CD14-positive monocyte (primary cell): ENCODE results near the gene SH3BP4. TPM values are rescaled to one million over a fixed set of nuclear protein-coding genes. Genes with fewer than 3 reads are reported as not detected.

Experiments used
- DNase-seq, 3 donors: peaks; one replicate each; pipeline ENCODE4 v3.0.0-alpha.2; 2011 to 2022
- H2AFZ ChIP-seq: 2 replicates; pipeline ENCODE4 v1.6.0; 2012; ENCODE audit warnings: mild to moderate bottlenecking, low read depth, low read length, inconsistent platforms; ENCODE audit not compliant: insufficient read depth, poor library complexity, severe bottlenecking
- H3K27ac ChIP-seq, 2 donors: 1 replicate in 1 of 2; 2 replicates in 1 of 2; pipeline ENCODE4 v1.5.1; 2012 to 2013; ENCODE audit warnings: low read length in 2 of 2, control low read depth in 1 of 2, inconsistent platforms in 1 of 2, low read depth in 1 of 2, mild to moderate bottlenecking in 1 of 2
- H3K27me3 ChIP-seq, 2 donors: one replicate each; pipeline versions ENCODE4 v1.6.0 to v1.6.1; 2011 to 2013; ENCODE audit warnings: low read length in 2 of 2; ENCODE audit not compliant: control insufficient read depth in 2 of 2, insufficient read depth in 2 of 2
- H3K36me3 ChIP-seq, 2 donors: replicated peaks in 1 of 2; 1 replicate in 1 of 2; 2 replicates in 1 of 2; pipeline versions ENCODE4 v1.5.1 to v1.6.1; 2012 to 2013; ENCODE audit warnings: low read length in 2 of 2, control low read depth in 1 of 2, inconsistent platforms in 1 of 2, mild to moderate bottlenecking in 1 of 2; ENCODE audit not compliant: insufficient read depth in 2 of 2, control insufficient read depth in 1 of 2
- H3K4me1 ChIP-seq, 2 donors: 1 replicate in 1 of 2; 2 replicates in 1 of 2; pipeline versions ENCODE4 v1.5.1 to v1.6.1; 2012 to 2013; ENCODE audit warnings: low read length in 2 of 2, control low read depth in 1 of 2, inconsistent platforms in 1 of 2, mild to moderate bottlenecking in 1 of 2, moderate library complexity in 1 of 2; ENCODE audit not compliant: insufficient read depth in 2 of 2, control insufficient read depth in 1 of 2
- H3K4me2 ChIP-seq: replicated peaks from 2 replicates; pipeline ENCODE3; 2012; ENCODE audit warnings: low read length, moderate library complexity, mild to moderate bottlenecking; ENCODE audit not compliant: poor library complexity, severe bottlenecking; ENCODE audit errors: extremely low read depth
- H3K4me3 ChIP-seq, 3 experiments: fragments of 200-600 bp in 1 of 3; sonication (generic) in 1 of 3; replicated peaks in 1 of 3; 1 replicate in 2 of 3; 2 replicates in 1 of 3; pipeline ENCODE4 v1.5.1; 2011 to 2013; ENCODE audit warnings: low read length in 3 of 3, mild to moderate bottlenecking in 3 of 3, control low read depth in 2 of 3, low read depth in 2 of 3, inconsistent platforms in 1 of 3, moderate library complexity in 1 of 3
- H3K79me2 ChIP-seq: 2 replicates; pipeline ENCODE4 v1.6.0; 2012; ENCODE audit warnings: mild to moderate bottlenecking, control low read depth, inconsistent platforms, low read length, moderate library complexity; ENCODE audit not compliant: insufficient read depth
- H3K9ac ChIP-seq: 2 replicates; pipeline ENCODE4 v1.6.0; 2017; ENCODE audit warnings: low read length, mild to moderate bottlenecking; ENCODE audit not compliant: insufficient read depth, poor library complexity, severe bottlenecking
- H3K9me3 ChIP-seq, 2 donors: replicated peaks in 1 of 2; 1 replicate in 1 of 2; 2 replicates in 1 of 2; pipeline versions ENCODE4 v1.5.1 to v1.6.1; 2012 to 2013; ENCODE audit warnings: low read length in 2 of 2, control low read depth in 1 of 2; ENCODE audit not compliant: control insufficient read depth in 1 of 2, insufficient read depth in 1 of 2
- H4K20me1 ChIP-seq: 2 replicates; pipeline ENCODE4 v1.6.0; 2012; ENCODE audit warnings: mild to moderate bottlenecking, low read length, control low read depth, moderate library complexity; ENCODE audit not compliant: insufficient read depth
- H3K27ac Mint-ChIP-seq, 7 donors: one replicate each; pipeline ENCODE4 v1.8.0; 2020; ENCODE audit warnings: mild to moderate bottlenecking in 7 of 7, mixed read lengths in 7 of 7, moderate library complexity in 6 of 7, inconsistent platforms in 2 of 7
- H3K27me3 Mint-ChIP-seq, 3 donors: one replicate each; pipeline ENCODE4 v1.8.0; 2021 to 2022; ENCODE audit warnings: low read depth in 3 of 3, mild to moderate bottlenecking in 3 of 3, mixed read lengths in 3 of 3, moderate library complexity in 3 of 3, inconsistent platforms in 1 of 3
- H3K36me3 Mint-ChIP-seq, 2 donors: one replicate each; pipeline ENCODE4 v1.8.0; 2020; ENCODE audit warnings: mixed read lengths in 2 of 2, inconsistent platforms in 1 of 2, mild to moderate bottlenecking in 1 of 2
- H3K4me1 Mint-ChIP-seq: one replicate; pipeline ENCODE4 v1.8.0; 2020; ENCODE audit warnings: mild to moderate bottlenecking, mixed read lengths
- H3K4me3 Mint-ChIP-seq, 2 donors: one replicate each; pipeline ENCODE4 v1.8.0; 2020; ENCODE audit warnings: mild to moderate bottlenecking in 2 of 2, mixed read lengths in 2 of 2, moderate library complexity in 1 of 2
- H3K9me3 Mint-ChIP-seq, 7 donors: one replicate each; pipeline ENCODE4 v1.8.0; 2020 to 2022; ENCODE audit warnings: mixed read lengths in 7 of 7, mild to moderate bottlenecking in 6 of 7, moderate library complexity in 6 of 7, inconsistent platforms in 2 of 7
- CTCF ChIP-seq: fragments of 200-600 bp; IDR thresholded peaks from one replicate; pipeline ENCODE4 v1.8.0; 2022; ENCODE audit warnings: antibody characterized with exemption, mild to moderate bottlenecking
- WGBS: methylation state at CpG from one replicate; pipeline ENCODE4 v1.1.5; 2013; ENCODE audit warnings: missing lambda C conversion rate; ENCODE audit not compliant: insufficient coverage; 5-methylcytosine and 5-hydroxymethylcytosine counted together
- intact Hi-C, 2 donors: fragments of 100-400 bp; cut with micrococcal nuclease; formaldehyde crosslinking; loops; one replicate each; pipeline versions ENCODE4 v1.15.0 to v1.15.1; 2023
- polyA plus RNA-seq, 3 donors: library from polyadenylated mRNA; depleted of rRNA in 1 of 3; unstranded in 2 of 3; stranded (reverse) in 1 of 3; fragments of 300-500 nt in 2 of 3; fragments of >200 nt in 1 of 3; fragmentation: Illumina TruSeq in 2 of 3; gene quantifications; 1 replicate in 2 of 3; 2 replicates in 1 of 3; pipeline ENCODE4 v1.2.3, GENCODE V29; 2012 to 2021

Gene SH3BP4
- polyA plus RNA-seq, 3 donors = 0.66 to 1.6 (median 1.3) TPM

- H3K79me2 ChIP-seq = no peaks in the 10 kb centered on the region
- intact Hi-C loops = loop anchor here in 1 of 2 donors (5.0 kb wide), 1 partner anchor 67 kb away; no protein-coding TSS in a partner anchor
- no peak overlapping the region for H3K9ac ChIP-seq
- Mint-ChIP-seq H3K4me1 (peaks cover 64% of the 10 kb centered on the region), H3K27ac (peak overlapping the region in 2 of 7 donors; percentile 25 to 37), H3K4me3 (no peak overlapping the region), H3K36me3 (peaks cover 2 to 6% of the 10 kb centered on the region in 2 donors), H3K27me3 (peaks cover 7 to 16% (median 9%) of the 10 kb centered on the region in 3 donors), H3K9me3 (peaks cover 0 to 6% (median 2%) of the 10 kb centered on the region in 7 donors)
- no peak for DNase-seq
- H3K4me1 ChIP-seq = peaks cover 55 to 59% of the 10 kb centered on the region in 2 donors
- no peak overlapping the region for H3K4me3 ChIP-seq
- no peaks in the 10 kb centered on the region for H4K20me1 ChIP-seq
- WGBS = 87% methylated on average over 3 of the region's 7 CpGs
- no peak overlapping the region for H3K4me2 ChIP-seq
- H2AFZ ChIP-seq = no peak overlapping the region
- H3K36me3 ChIP-seq = no peaks in the 10 kb centered on the region
- H3K27ac ChIP-seq = no peak overlapping the region
- TF ChIP-seq CTCF = no peak
- no peaks in the 10 kb centered on the region for H3K27me3 ChIP-seq
- peaks cover 0 to 3% of the 10 kb centered on the region in 2 donors for H3K9me3 ChIP-seq
These were observed 38.5 kb downstream of the SH3BP4 start for GRCh38 chr2:234990300-234990699.

DNA sequence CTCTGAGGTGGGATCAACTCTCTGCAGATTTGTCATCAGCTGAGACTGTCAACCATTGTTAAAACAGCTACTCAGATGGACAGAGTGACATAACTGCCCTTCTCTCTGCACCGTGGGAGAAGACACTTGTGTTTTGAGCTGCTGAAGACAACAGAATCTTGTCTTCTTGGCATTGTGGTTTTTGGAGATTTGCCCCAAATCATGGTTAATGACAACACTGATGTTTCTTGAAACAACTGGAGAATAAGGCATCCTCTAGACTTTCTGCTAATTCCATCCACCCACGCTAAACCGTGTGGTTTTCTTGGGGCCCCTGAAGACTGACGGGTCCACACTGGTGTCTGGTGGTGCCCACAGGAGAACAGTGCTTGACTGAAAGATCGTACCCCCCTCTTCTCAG lies 39.5 kb downstream of the SH3BP4 start:
- peak overlapping the region in 1 of 7 donors; percentile 23 for H3K27ac Mint-ChIP-seq
- no peaks in the 10 kb centered on the region for H3K27me3 ChIP-seq
- no peak overlapping the region for H3K4me3 Mint-ChIP-seq
- H3K4me2 ChIP-seq = no peak overlapping the region
- H3K9ac ChIP-seq = no peak overlapping the region
- no peaks in the 10 kb centered on the region for H4K20me1 ChIP-seq
- H3K36me3 Mint-ChIP-seq = peaks cover 8 to 10% of the 10 kb centered on the region in 2 donors
- H3K4me3 ChIP-seq = no peak overlapping the region
- H3K36me3 ChIP-seq = no peaks in the 10 kb centered on the region
- H3K27me3 Mint-ChIP-seq = peaks cover 10 to 19% (median 15%) of the 10 kb centered on the region in 3 donors
- intact Hi-C loops = loop anchor here in 1 of 2 donors (5.0 kb wide), 1 partner anchor 66 kb away; no protein-coding TSS in a partner anchor
- no peak for DNase-seq
- H3K4me1 ChIP-seq = peaks cover 56 to 61% of the 10 kb centered on the region in 2 donors
- H3K4me1 Mint-ChIP-seq = peaks cover 68% of the 10 kb centered on the region
- H3K9me3 ChIP-seq = peaks cover 0 to 3% of the 10 kb centered on the region in 2 donors
- no peak for TF ChIP-seq CTCF
- H3K9me3 Mint-ChIP-seq = peaks cover 0 to 6% (median 2%) of the 10 kb centered on the region in 7 donors
- H2AFZ ChIP-seq = no peak overlapping the region
- WGBS = 70% methylated on average over 3 of the region's 5 CpGs
- no peak overlapping the region for H3K27ac ChIP-seq
- no peaks in the 10 kb centered on the region for H3K79me2 ChIP-seq
